ENCODE data around the gene KRT15. TPM values are rescaled to one million over a fixed set of nuclear protein-coding genes. Genes with fewer than 3 reads are reported as not detected.

KRT15 gene
- total RNA-seq, 1 donor from 2014 or later: not detected

DNA sequence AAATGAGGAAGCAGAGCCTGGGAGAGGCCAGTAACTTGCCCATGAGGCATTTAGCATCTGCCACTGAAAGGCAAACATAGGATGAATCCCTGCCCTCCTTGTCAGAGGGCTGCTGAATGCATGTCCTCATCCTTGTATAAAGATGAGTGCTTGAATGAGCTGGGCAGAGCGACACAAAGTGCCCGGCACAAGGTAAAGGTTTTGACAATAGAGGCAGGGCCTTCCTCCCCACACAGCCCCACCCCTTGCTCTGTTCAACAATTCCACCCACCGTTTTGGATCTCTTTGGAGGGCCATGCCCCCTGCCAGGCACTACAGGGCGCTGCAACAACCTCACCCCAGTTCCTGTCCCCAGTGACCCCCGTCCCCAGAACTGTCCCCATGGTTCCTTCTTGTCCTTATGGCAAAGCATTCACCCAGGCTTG, 10.8 kb upstream of the KRT15 start:
- Histone ChIP-seq H3K36me3 (no peaks in the 10 kb centered on the region), H3K27me3 (ENCODE audit: low read depth) (peaks cover 95% of the 10 kb centered on the region), H3K4me1 (peaks cover 10% of the 10 kb centered on the region), H3K27ac (replicated peaks) (no peak overlapping the region), H3K4me3 (no peak overlapping the region), H3K9me3 (replicated peaks) (no peaks in the 10 kb centered on the region)
- TF ChIP-seq, protein P1, sequence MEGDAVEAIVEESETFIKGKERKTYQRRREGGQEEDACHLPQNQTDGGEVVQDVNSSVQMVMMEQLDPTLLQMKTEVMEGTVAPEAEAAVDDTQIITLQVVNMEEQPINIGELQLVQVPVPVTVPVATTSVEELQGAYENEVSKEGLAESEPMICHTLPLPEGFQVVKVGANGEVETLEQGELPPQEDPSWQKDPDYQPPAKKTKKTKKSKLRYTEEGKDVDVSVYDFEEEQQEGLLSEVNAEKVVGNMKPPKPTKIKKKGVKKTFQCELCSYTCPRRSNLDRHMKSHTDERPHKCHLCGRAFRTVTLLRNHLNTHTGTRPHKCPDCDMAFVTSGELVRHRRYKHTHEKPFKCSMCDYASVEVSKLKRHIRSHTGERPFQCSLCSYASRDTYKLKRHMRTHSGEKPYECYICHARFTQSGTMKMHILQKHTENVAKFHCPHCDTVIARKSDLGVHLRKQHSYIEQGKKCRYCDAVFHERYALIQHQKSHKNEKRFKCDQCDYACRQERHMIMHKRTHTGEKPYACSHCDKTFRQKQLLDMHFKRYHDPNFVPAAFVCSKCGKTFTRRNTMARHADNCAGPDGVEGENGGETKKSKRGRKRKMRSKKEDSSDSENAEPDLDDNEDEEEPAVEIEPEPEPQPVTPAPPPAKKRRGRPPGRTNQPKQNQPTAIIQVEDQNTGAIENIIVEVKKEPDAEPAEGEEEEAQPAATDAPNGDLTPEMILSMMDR (IDR thresholded peaks at IDR 0.05; ENCODE audit: borderline replicate concordance): no peak
- intact Hi-C loops (cut with micrococcal nuclease): no loop called here
- DNase-seq: no peak

DNA sequence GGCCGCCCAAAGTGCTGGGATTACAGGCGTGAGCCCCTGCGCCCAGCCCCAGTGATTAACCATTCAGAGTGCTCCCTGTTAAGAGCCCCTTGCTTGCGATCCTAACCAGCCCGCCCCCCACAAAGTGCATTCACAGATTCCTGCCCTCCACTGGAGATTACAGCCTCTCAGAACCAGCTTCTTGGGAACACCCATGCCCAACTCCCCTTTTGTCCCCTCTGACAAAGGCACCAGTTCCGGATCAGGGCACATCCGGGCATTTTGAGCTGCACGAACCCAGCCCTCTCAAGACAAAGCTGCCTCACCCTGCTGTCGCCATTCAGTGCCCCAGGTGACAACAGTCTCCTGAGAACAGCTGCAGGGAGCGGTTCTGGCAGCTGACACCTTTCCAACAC, 10.3 kb upstream of the KRT15 start:
- peaks cover 95% of the 10 kb centered on the region for H3K27me3 ChIP-seq (ENCODE audit: low read depth)

DNA sequence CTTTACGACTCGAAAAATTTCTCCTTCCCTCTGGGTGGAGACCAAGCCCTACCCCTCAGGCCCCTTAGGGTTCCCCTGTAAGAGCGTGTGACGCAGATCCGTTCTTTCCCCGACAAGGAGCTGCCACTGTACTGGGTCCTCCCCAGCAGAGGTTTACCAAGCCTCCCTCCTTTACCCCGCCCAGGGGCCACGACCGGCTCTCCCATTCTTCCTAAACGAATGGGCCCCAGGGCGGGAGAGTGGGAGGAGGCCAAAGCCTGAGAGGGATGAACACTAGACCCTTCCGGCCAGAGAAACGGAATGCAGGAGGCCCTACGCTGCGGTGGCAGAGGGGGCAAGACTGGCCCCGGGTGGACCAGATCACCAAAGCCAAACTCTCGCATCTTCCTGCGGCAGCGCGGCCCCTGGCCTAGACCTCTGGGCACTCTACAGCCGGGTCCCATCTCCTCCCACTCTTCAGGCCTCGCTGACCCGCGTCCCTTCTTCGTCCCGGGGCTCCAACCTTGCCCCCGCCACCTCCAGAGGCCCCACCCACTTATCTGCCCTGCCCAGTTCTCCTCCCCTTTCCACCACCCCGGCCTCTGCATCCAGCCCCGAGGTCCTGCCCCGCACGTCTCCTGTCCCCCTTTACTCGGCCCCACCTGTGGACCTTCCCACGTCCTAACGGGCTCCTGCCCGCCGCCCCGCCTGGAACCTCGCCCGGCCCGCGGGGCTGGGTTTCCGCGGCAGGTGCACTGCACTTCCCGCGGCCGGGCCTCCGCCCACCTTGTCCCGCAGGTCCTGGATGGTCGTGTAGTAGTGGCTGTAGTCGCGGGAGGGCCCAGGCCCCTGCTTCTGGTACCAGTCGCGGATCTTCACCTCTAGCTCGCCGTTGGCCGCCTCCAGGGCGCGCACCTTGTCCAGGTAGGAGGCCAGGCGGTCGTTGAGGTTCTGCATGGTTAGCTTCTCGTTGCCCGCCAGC, 8.7 kb upstream of the KRT15 start:
- Histone ChIP-seq H3K4me3 (peak overlapping the region; percentile 45), H3K27me3 (ENCODE audit: low read depth) (peaks cover 95% of the 10 kb centered on the region), H3K36me3 (no peaks in the 10 kb centered on the region), H3K27ac (replicated peaks) (no peak overlapping the region), H3K9me3 (replicated peaks) (no peaks in the 10 kb centered on the region), H3K4me1 (peaks cover 10% of the 10 kb centered on the region)
- TF ChIP-seq, protein P1 (IDR thresholded peaks at IDR 0.05; ENCODE audit: borderline replicate concordance): no peak
- DNase-seq: no peak
- intact Hi-C loops (cut with micrococcal nuclease): no loop called here

More for the DNA sequence above, 10.3 kb upstream of the KRT15 start:
- H3K27ac ChIP-seq (replicated peaks): no peak overlapping the region
- H3K9me3 ChIP-seq (replicated peaks): no peaks in the 10 kb centered on the region
- TF ChIP-seq, protein P1 (IDR thresholded peaks at IDR 0.05; ENCODE audit: borderline replicate concordance): no peak
- DNase-seq: no peak
- intact Hi-C loops (cut with micrococcal nuclease): no loop called here
- no peak overlapping the region for H3K4me3 ChIP-seq
- peaks cover 10% of the 10 kb centered on the region for H3K4me1 ChIP-seq
- H3K36me3 ChIP-seq: no peaks in the 10 kb centered on the region

DNA sequence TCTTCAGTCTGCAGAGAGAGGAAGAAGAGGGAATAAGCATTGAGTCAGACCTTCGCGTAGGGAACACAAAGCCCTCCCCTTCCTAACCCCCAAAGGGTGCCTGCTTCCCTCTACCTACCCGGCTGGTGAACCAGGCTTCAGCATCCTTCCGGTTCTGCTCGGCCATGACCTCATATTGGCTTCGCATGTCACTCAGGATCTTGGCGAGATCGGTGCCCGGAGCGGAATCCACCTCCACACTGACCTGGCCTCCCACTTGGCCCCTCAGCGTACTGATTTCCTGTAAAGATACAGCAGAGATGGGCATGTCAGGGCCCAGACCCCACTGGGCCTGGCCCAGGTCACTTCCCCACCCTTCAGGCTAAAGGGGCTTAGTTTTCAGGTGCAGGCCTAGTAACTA, 5.6 kb upstream of the KRT15 start:
- intact Hi-C loops (cut with micrococcal nuclease): no loop called here
- Histone ChIP-seq H3K4me1 (peaks cover 10% of the 10 kb centered on the region), H3K36me3 (no peaks in the 10 kb centered on the region), H3K27me3 (ENCODE audit: low read depth) (peaks cover 95% of the 10 kb centered on the region), H3K27ac (replicated peaks) (no peak overlapping the region), H3K9me3 (replicated peaks) (no peaks in the 10 kb centered on the region), H3K4me3 (no peak overlapping the region)
- TF ChIP-seq, protein P1 (IDR thresholded peaks at IDR 0.05; ENCODE audit: borderline replicate concordance): no peak
- DNase-seq: no peak

DNA sequence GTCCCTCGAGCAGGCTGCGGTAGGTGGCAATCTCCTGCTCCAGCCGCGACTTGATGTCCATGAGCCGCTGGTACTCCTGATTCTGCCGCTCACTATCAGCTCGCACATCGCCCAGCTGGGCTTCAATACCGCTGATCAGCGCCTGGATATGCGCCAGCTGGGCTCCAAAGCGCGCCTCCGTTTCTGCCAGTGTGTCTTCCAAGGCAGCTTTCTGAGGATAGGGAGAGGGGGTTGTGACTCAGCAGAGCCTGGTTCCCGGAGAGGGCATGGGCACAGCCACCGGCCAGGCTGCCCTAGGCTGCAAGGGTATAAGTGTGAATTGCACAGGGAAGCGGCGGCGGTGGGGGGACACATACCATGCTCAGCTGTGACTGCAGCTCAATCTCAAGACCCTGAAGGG, 5.1 kb upstream of the KRT15 start:
- H3K4me3 ChIP-seq: no peak overlapping the region
- no peaks in the 10 kb centered on the region for H3K9me3 ChIP-seq (replicated peaks)
- no peak for DNase-seq
- peaks cover 10% of the 10 kb centered on the region for H3K4me1 ChIP-seq
- intact Hi-C loops (cut with micrococcal nuclease): no loop called here
- H3K36me3 ChIP-seq: no peaks in the 10 kb centered on the region
- peaks cover 95% of the 10 kb centered on the region for H3K27me3 ChIP-seq (ENCODE audit: low read depth)
- TF ChIP-seq, protein P1 (IDR thresholded peaks at IDR 0.05; ENCODE audit: borderline replicate concordance): no peak
- H3K27ac ChIP-seq (replicated peaks): no peak overlapping the region

Data from left ventricle myocardium inferior (tissue), 1 donor.